Measurements from ENCODE around the gene C17orf58.
A peak's percentile ranks its signal among the peaks of the same experiment; 100 is the strongest.
"Not testable (repeated sequence)": the region's sequence is repeated elsewhere in the genome, so short reads cannot be mapped to it uniquely, and the experiment has no call there.

C17orf58 gene

DNA sequence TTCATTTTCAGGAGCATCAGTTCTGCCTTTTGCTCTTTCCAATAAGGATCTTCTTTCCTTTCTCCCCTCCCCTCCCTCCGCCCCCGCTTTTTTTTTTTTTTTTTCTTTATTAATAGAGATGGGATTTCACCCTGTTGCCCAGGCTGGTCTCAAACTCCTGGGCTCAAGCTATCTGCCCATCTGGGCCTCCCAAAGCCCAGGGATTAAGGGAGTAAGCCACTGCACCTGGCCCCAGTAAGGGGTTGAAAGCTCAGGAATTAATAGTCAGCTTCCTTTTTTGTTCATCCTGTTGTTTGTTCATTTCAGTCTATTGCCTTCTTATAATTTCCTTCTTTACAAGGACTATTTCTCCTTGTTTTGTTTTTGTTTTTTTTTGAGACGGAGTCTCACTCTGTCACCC, 7.9 kb upstream of the C17orf58 start:
- no peak for DNase-seq (ENCODE audit: low read depth in 2 of 2)

DNA sequence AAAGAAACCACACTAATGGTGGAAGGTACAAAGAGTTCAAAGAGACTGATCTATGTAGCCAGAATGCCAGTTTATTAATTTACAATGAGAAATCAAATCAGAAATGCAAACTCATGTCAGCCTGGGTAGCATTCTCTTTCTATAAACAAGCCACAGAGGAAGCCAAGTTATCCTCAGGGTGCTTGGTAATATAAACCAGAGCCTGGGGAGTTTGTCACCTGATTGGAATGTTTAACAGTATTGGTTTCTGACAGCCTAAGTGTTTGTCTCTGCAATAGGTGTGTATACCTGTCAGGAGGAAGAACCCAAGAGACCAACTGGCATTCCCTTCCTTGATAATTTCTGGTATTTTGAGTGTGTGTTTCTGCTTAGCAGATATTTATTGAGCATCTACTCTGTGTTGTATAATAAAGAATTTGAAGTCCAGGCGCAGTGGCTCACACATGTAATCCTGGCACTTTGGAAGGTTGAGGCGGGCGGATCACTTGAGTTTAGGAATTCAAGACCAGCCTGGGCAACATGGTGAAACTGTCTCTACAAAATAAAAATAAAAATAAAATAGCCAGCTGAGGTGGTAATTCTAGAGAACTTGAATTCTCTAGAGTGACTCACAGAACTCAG, 3.1 kb upstream of the C17orf58 start:
- no peak for DNase-seq (ENCODE audit: low read depth in 2 of 2)

DNA sequence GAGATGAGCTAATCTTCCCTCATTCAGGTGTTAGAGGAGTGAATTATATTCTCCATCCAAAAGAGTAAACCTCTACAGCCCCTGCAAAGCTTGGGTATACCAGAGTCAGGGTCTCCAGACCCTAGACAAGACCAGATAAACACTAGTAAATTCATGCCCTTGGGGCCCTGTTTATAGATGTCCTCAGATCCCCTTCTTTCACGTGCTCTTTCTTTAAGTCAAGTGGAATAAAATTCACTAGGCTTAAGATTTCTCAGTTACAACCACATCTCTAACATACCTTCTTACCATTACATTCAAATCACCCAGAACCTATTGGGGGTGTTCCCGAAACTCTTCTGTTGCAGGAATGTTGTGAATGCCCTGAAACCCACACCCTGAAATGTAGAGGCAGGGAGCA, 2.2 kb upstream of the C17orf58 start:
- no peak for DNase-seq (ENCODE audit: low read depth in 2 of 2)

DNA sequence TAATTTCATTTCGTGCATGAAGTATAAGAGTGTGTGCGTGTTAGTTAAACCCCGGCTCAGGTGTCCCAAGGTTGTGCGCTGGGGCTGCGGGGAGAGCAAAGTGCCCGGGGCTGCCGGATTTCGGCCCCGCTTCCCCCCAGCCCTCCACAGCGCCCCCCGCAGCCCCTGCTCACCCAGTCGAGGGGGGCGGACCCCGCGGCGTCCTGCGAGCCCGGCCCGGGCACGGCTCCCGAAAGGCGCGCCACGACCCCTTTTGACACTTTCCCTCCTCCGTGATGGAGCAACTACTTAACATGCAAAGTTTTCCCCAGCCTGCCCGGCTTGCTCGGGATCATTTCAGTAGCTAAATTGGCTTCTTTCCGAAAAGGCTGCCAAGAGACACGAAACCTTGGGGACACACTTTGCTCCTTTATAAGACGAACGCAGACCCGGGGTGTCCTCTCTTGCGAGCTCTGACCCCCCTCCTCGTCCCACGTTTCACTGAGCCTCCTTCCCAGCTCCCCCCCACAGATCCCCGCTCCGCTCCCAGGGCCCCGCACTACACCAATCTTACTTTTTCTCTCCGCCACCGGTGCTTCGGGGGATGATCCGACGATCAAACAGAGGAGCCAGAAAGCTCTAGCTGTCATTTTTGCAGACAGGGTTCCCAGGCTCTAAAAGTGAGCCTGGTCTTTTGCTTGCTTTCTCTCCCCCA, 552 bp downstream of the C17orf58 start:
- DNase-seq (ENCODE audit: low read depth in 2 of 2): no peak

DNA sequence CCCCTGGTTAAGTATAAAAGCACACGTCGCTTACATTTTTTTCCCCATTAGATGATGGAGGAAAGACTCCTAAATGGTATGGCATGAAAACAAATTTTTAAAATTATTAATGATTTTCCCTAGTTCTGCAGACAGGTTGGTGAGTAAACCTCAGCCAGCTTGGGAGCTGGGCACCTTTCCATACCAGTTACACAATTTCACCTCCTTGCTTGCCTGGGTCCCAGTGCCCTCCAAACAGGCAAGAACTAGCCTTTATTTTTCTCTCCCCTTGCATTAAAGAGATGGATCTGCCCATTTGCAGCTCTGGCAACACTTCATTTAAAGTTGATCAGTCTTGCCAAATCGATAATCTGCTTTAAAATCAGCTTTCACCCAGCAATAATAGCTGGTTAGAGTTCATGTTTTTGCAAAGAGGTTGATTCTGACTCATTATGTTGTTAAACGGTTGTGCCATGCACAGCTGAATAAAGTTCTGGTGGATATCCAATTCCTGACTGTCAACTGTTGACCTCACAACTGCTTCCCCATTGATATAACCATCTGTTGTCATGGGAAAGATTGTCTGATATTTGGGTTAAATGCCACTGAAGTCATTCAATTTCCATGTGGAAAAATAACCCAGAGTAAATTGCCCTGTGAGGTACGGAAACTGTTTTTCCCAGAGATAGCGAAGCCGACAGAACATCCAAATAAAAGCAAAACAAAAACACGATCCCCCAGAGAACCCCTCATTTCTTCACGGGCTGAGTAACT, 1.3 kb downstream of the C17orf58 start:
- DNase-seq (ENCODE audit: low read depth in 2 of 2): no peak

DNA sequence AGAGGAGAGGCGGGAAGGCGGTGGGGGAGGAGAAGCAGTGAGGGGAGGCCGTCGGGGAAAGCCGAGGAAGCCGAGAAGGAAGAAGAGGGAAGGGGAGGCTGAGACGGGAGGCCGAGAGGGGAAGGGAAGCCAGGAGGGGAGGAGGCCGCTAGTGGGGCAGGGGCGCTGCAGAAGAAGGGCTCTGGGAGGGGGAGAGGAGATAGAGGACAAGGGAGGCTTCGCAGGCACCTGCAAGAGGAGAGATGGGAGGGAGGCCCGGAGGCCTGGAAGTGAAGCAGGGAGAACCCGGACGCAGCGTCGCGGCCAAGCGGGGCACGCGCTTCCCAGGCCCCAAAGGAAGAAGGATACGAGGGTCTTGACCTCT, 2.3 kb downstream of the C17orf58 start:
- no peak for DNase-seq (ENCODE audit: low read depth in 2 of 2)

DNA sequence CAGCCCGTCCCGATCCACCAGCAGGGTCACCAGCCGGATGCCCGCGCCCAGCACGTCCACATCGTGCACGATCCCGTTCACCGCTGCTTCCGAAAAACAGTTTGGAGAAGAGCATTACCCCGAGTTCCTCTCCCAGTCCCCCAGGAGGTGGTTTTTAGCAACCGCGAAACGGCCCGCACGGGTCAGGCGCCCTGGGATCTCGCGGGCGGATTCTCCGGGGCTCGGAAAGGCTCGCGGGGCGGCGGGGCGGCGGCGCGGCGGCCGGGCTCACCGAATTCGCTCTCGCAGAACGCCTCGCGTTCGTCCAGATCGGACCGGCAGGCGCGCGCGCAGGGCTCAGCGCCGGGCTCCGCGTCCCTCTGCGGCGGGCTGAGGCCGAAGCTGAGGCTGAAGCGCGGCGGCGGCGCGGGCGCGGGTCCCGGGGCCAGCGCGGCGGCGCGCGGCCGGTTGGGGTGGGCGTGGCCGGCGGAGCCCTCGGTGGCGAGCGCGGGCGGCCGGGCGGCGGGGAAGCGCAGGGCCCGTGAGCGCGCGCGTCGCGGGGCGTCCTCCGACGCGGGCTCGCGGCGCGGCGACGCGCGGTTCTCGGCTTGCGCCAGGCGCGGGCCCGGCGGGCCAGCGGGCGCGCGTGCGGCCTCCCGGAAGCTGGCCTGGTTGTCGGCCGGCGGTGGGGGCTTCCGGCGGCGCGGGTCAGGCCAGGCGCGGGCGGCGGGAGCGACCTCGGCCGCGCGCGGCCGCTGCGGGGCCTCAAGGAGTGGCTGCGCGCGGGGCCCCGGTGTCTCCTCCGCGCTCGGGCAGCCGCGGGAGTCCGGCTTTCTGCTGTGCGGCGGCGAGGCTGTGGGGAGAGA, 2.9 kb downstream of the C17orf58 start:
- DNase-seq (ENCODE audit: low read depth in 2 of 2): peak; percentile 55

DNA sequence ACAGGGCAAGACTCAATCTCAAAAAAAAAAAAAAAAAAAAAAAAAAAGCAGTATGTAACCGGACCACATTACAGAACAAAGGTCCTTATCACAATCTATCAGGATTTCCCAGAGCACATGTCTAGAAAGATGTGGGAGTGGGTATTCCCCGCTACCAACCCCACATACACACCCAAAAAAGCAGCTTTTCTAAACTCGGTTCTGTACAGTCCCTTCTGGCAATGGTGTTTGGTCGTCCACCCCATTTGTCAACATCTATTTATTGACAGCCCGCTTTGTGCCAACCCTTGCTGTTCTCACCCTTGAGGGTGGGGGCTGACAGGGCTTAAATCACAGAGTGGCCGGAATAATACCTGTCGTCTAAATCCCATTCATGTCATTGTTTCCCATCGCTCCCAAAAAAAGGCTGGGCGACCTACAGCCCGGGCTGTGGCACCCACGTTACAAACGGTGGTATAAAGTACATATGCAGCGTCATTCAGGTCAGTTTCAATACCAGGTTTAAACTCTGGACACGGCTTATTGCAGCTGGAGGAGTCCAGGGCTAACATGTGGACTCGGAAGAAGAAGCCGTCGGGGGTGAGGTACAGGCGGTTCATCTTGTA, 3.6 kb downstream of the C17orf58 start:
- no peak for DNase-seq (ENCODE audit: low read depth in 2 of 2)

DNA sequence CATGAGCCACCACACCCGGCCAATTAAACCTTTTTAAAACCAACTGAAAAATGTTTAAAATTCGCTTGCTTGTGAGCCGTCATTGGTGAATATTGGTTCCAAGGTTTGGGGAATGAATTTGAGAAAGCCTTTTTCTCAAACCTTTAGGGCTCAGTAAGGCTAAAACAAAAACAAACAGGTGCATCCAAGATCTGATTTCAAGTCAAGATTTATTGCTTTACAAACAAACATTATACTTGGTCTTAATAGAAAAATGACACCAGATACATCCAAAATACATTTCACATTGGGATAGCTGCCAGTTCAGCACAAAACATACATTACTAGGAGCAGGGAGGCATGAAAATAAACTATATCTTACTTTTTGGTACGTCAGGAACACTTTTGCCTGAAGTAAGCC, 5.4 kb downstream of the C17orf58 start:
- no peak for DNase-seq (ENCODE audit: low read depth in 2 of 2)

DNA sequence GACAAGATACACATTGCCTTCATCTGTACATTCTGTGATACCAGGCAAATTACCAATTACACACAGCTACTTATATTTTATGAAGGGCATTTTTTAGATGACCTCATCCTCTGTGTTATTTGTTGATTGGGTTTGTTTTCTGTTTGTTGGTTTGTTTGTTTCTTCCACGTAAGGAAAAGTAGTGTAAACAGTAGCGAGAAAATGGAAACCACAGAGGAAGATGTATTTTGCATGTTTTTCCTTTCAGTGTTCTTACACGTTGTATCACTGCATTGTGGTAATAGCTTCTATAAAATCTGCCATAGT, 12.9 kb downstream of the C17orf58 start:
- DNase-seq (ENCODE audit: low read depth in 2 of 2): no peak

DNA sequence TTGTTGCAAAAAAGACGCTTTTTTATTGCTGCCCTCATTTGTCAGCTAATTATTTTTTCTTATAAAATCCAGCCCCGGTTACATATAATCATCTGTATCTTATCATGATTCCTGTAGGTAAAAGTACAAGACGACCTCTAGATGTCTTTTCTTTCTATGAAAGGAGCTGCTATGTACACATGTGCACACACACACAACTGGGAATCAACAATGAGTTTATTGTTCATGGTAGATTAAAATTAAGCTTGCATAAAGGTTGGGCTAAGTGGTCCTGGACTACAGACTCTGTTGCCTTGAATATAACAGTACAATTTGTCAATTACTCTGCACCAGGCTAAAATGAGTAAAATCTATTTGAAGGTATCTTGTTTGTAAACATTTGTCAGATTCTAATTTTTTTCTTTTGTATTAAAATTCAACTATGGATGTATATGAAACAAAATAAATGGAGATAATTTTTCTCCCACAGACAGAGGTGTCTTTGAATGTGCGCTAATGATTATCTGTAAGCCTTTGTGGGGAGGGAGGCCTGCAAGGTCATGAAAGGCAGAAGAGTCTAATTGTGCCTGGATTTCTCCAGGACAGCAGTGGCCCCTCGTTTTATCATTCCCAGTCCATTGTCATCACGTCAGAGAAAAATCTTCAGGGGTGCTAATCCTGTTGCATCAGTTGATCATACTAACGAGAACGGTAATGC, 13.4 kb downstream of the C17orf58 start:
- no peak for DNase-seq (ENCODE audit: low read depth in 2 of 2)

DNA sequence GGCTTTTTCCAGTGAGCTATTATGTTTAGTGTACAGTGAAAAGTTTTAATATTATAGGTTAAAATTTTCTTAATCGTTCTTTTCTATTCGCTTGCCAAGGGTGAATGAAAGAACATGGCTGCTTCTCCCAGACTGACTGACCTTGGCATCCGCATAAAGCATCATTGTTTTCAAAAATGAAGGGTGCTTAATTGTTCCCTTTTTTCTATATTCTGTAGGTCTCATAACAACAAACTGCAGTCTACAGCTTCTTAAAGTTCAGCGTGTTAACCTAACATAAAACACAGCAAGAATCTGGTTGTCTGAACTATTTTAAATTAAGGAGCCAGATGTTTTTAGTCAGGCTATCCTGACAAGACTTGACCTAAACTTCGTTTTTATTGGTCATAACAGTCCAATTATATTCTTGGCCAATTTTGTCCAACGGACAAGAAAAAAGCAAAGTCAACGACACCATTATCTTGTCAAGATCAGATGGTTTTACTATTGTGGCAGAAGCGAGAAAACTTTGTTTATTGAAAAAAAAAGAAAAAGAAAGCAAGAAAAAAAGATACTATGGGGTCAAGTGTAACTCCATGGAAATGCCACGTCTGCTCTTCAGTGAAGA, 14.1 kb downstream of the C17orf58 start:
- no peak for DNase-seq (ENCODE audit: low read depth in 2 of 2)

DNA sequence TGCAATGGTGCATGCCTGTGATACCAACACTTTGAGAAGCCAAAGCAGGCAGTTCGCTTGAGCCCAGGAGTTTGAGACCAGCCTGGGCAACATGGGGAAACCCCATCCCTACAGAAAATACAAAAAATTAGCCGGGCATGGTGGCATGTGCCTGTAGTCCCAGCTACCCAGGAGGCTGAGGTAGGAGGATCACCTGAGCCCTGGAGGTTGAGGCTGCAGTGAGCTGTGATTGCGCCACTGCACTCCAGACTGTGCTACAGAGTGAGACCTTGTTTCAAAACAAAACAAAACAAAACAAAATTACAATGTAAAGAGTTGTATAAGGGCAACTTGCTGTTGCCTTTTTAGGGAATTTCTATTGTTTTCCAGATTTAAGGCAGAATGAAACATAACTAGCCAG, 15.4 kb downstream of the C17orf58 start:
- DNase-seq (ENCODE audit: low read depth in 2 of 2): not testable (repeated sequence)

DNA sequence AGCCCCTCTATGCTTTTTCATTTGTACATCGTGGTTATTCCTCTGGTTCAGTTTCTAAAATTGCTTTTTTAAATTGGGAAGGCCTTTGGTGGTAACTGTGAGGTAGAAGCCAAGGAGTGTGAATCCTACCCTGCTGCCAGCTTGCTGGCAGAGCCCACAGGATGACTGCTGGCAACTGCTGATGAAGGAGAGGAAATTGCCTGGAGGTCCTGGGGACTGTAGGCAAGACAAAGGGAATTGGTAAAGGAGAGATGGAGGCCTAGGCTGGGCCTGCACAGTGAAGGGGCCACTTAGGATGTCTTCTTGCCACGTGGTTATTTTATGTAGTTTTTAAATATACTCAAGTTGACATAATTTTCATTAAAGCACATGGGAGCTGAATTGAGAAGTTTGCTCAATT, 15.8 kb downstream of the C17orf58 start:
- DNase-seq (ENCODE audit: low read depth in 2 of 2): no peak

DNA sequence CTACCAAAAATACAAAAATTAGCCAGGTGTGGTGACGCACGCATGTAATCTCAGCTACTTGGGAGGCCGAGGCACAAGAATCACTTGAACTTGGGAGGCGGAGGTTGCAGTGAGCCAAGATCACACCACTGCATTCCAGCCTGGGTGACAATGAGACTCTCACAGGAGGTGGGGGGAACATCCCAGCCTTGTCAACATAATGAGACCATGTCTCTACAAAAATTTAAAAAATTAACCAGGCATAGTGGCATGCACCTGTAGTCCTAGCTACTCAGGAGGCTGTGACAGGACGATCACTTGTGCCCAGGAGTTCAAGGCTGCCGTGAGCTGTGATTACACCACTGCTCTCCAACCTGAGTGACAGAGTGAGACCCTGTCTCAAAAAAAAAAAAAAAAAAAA, 20.0 kb downstream of the C17orf58 start:
- DNase-seq (ENCODE audit: low read depth in 2 of 2): not testable (repeated sequence)

DNA sequence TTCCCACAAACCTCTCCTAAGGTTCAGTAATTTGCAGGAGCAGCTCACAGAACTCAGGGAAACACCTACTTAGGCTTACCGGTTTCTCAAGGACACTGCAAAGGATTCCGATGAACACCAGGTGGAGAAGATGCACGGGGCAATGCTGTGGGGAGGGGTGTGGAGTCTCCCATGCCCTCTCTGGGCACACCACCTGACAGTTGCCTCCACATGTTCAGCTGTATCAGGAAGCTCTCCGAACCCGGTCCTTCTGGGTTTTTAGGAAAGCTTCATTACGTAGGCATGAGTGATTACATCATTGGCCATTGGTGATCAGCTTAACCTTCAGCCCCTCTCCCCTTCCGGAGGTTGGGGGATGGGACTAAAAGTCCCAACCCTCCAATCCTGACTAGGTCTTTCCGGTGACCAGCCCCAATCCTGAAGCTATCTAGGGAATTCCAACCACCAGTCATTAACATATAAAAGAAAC, 21.6 kb downstream of the C17orf58 start:
- DNase-seq (ENCODE audit: low read depth in 2 of 2): no peak

DNA sequence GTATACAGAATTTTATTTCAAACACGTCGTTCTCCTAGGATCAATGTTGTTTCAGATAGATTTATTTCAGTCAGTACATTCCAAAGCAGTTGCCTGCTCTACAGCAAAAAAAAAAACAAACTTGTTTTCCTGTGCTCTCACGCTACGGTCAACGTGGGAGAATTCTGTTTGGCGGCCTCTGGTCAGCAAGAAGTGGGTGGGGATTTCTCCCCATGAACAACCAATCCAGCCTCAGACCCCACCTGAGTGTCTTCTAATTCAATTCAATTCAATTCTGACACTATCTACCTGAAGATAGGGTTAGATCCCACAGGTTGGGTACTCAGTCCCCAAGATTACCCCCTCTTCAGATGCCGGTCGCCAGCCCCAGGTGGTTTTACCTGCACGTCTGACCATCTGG, 22.1 kb downstream of the C17orf58 start:
- DNase-seq (ENCODE audit: low read depth in 2 of 2): no peak

DNA sequence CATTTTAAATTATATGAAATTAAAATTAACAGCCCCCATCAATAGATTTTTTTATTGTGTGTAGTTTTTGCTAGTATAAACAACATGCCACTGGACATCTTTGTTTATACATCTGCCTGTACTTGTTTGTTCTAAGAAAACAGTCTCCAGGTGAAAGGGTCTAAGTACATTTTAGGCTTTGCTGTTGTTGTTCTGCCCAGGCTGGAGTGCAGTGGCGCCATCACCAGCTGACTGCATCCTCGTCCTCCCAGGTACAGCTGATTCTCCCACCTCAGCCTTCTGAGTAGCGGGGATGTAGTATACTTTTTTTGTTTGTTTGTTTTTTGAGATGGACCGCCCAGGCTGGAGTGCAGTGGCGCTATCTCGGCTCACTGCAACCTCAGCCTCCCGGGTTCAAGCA, 25.5 kb downstream of the C17orf58 start:
- DNase-seq (ENCODE audit: low read depth in 2 of 2): no peak

DNA sequence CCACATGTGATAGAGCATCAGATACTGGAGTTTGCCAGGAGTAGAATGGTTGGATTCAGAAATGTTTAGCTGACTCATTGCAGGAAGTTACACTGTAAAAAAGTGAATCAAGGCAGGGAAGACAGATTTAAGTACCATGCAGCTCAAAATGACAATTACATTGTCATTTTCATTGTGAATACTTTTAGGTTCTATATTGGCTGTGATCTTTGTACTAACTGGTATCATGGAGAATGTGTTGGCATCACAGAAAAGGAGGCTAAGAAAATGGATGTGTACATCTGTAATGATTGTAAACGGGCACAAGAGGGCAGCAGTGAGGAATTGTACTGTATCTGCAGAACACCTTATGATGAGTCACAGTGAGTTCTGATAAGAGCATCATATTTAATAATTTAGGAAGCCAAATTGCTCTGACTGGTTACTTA, 33.1 kb downstream of the C17orf58 start:
- peak; percentile 39 to 65 for DNase-seq (ENCODE audit: low read depth in 2 of 2)

DNA sequence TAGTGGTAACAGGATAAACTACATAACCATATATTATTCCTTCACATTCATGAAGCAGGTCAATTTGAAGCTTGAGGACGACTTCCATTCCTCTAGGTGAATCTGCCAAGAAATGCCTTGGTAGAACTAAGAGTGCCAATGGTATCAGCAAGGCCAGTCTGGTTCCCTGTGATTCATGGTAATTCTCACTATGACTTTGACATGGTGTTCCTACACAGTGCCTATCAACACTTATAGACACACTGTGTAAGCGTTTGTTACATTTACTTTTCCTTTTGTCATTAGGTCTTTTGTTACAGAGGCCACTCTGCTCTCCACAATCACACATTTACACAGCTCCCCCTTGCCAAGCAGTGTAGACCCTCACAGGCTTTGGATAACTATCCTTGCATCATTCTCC, 34.1 kb downstream of the C17orf58 start:
- DNase-seq (ENCODE audit: low read depth in 2 of 2): not testable (repeated sequence)

DNA sequence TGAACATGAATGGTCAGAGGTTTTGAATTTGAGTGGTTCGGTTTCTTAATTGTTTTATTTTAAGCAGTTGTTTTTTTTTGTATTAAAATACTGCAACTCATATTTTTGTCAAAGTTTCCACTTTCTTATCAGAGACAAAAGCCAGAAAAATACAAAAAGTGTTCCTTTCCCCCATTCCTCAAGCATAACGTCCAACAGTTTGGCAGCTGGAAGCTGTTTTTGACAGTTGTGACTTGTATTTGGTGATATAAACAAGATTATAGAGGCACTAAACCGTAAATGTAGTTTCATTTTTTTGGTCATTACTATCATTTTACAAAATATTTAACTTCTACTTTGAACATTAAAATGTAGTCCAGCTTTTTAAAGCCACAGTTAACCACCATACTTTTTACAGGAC, 36.0 kb downstream of the C17orf58 start:
- not testable (repeated sequence) for DNase-seq (ENCODE audit: low read depth in 2 of 2)

Data from stimulated activated CD4-positive, alpha-beta T cell treated with anti-CD3 and anti-CD28 coated beads, Interleukin-12 subunit alpha, Interleukin-12 subunit beta, amount 100 ng/mL, for 24 hours (primary cell).